ENCODE measurements around the gene GAB3. TPM values are rescaled to one million over a fixed set of nuclear protein-coding genes. Genes with fewer than 3 reads are reported as not detected.

The GAB3 gene
- polyA plus RNA-seq, 2 of the 4 experiments (the other 2 are of a cell fraction): 0.13 to 0.39 TPM

DNA sequence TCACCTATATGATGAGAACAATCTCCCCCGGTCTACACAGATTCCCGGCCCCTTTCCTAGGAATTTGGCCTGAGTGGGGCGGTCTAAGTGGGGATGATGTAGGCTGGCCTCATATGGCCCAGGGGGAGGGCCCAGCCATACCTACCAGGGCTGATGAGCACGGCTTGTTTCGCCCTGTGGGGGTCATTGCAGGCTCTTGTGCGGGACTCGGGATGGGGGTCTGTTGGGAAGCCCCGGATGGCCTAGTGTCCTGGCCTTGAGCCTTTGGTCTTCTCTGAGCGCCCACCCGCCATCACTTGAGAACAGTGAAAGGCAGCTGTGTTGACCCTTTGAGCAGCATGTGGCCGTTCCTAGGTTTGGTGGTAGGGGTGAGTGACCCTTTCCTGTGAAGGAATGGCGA, 92.7 kb downstream of the GAB3 start:
- no peak for FAIRE-seq
- 64% methylated on average over 5 of the region's 12 CpGs for WGBS (ENCODE audit: missing lambda C conversion rate)
- H3K27ac ChIP-seq: no peak overlapping the region

DNA sequence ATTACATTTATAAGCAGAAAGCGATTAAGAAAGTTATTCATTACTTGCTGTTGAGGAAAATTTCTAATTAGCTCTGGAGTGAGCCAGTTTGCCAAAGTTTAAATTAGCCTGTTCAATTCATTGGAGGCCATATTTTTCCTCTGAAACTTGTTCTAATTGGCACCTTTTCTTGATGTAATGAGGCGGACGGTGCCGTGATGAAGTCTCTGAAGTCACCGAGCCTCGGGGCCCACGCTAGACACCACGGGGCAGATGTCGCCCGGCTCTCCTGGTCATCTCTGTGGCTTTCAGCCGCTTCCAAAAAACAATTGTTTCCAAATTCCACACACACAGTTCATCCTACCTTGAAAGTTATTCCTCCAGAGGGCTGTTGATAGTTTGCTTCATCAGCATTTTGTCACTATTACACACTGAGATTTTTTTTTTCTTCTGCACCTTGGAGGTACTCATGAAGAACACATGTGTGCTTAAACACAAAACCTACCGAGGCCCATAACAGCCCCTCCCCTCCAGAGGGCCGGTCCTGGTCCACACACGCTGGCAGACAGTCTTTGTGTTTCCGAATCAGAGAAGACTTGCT, 93.6 kb downstream of the GAB3 start:
- Histone ChIP-seq H3K4me1 (no peaks in the 10 kb centered on the region), H3K4me2 (no peak overlapping the region), H3K9me3 (no peaks in the 10 kb centered on the region), H3K27ac (no peak overlapping the region), H3K4me3 (no peak overlapping the region)
- no peak for ATAC-seq
- WGBS (ENCODE audit: missing lambda C conversion rate): 69% methylated on average over 15 of the region's 15 CpGs
- no peak for DNase-seq (ENCODE audit: low read depth in 1 of 2, low spot score in 1 of 2)
- TF ChIP-seq MAFK (IDR thresholded peaks at IDR 0.05; ENCODE audit: partially characterized antibody) (peak; percentile 68), JUNB (IDR thresholded peaks at IDR 0.05) (no peak)
- TF ChIP-seq, protein P1, sequence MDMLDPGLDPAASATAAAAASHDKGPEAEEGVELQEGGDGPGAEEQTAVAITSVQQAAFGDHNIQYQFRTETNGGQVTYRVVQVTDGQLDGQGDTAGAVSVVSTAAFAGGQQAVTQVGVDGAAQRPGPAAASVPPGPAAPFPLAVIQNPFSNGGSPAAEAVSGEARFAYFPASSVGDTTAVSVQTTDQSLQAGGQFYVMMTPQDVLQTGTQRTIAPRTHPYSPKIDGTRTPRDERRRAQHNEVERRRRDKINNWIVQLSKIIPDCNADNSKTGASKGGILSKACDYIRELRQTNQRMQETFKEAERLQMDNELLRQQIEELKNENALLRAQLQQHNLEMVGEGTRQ (IDR thresholded peaks at IDR 0.05): no peak
- CTCF ChIA-PET: no interaction called here
- POLR2A ChIA-PET: no interaction called here
- no peak for FAIRE-seq

More for the DNA sequence above, 92.7 kb downstream of the GAB3 start:
- ChIA-PET POLR2A (no interaction called here), CTCF (no interaction called here)
- DNase-seq (ENCODE audit: low read depth in 1 of 2, low spot score in 1 of 2) (no peak), ATAC-seq (no peak)
- no peaks in the 10 kb centered on the region for H3K4me1 ChIP-seq
- TF ChIP-seq FOSL2 (IDR thresholded peaks at IDR 0.05) (no peak), FOSL2 (CRISPR knock-in tag; IDR thresholded peaks at IDR 0.05) (no peak), MYC (IDR thresholded peaks at IDR 0.05; ENCODE audit: borderline replicate concordance, low read length) (no peak)
- no peak overlapping the region for H3K4me3 ChIP-seq
- no peaks in the 10 kb centered on the region for H3K9me3 ChIP-seq
- no peak overlapping the region for H3K4me2 ChIP-seq

DNA sequence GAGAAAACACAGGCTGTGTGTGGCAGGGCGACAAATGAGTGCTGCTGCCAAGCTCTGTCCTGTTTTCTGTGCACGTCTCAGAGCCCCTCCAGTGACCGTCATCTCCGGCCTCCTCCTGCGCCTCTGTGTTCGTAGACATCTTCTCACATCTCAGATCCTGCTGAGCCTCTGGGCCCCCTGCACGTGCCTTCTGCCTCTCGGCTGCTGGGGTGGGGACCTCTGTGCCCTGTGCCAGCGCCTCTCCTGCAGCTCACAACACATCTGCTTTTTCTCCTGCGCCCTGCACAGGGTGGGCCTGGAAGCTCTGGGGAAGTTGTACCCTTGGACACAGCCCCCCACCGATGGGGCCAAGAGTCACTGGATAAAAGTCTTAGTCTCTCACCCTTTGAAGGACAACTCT, 95.1 kb downstream of the GAB3 start:
- Histone ChIP-seq H3K4me3 (no peak overlapping the region), H3K27ac (no peak overlapping the region), H3K4me2 (no peak overlapping the region), H3K4me1 (no peaks in the 10 kb centered on the region), H3K9me3 (no peaks in the 10 kb centered on the region)
- no peak; a peak in 1 of 6 replicates for ATAC-seq
- TF ChIP-seq, protein P2, sequence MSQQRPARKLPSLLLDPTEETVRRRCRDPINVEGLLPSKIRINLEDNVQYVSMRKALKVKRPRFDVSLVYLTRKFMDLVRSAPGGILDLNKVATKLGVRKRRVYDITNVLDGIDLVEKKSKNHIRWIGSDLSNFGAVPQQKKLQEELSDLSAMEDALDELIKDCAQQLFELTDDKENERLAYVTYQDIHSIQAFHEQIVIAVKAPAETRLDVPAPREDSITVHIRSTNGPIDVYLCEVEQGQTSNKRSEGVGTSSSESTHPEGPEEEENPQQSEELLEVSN (IDR thresholded peaks at IDR 0.05; ENCODE audit: borderline replicate concordance, low read depth): no peak
- TF ChIP-seq CEBPB (IDR thresholded peaks at IDR 0.05): no peak
- TF ChIP-seq, protein P3, sequence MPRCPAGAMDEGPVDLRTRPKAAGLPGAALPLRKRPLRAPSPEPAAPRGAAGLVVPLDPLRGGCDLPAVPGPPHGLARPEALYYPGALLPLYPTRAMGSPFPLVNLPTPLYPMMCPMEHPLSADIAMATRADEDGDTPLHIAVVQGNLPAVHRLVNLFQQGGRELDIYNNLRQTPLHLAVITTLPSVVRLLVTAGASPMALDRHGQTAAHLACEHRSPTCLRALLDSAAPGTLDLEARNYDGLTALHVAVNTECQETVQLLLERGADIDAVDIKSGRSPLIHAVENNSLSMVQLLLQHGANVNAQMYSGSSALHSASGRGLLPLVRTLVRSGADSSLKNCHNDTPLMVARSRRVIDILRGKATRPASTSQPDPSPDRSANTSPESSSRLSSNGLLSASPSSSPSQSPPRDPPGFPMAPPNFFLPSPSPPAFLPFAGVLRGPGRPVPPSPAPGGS (IDR thresholded peaks at IDR 0.05): no peak
- TF ChIP-seq MAFK (IDR thresholded peaks at IDR 0.05; ENCODE audit: partially characterized antibody): no peak
- TF ChIP-seq, protein P4, sequence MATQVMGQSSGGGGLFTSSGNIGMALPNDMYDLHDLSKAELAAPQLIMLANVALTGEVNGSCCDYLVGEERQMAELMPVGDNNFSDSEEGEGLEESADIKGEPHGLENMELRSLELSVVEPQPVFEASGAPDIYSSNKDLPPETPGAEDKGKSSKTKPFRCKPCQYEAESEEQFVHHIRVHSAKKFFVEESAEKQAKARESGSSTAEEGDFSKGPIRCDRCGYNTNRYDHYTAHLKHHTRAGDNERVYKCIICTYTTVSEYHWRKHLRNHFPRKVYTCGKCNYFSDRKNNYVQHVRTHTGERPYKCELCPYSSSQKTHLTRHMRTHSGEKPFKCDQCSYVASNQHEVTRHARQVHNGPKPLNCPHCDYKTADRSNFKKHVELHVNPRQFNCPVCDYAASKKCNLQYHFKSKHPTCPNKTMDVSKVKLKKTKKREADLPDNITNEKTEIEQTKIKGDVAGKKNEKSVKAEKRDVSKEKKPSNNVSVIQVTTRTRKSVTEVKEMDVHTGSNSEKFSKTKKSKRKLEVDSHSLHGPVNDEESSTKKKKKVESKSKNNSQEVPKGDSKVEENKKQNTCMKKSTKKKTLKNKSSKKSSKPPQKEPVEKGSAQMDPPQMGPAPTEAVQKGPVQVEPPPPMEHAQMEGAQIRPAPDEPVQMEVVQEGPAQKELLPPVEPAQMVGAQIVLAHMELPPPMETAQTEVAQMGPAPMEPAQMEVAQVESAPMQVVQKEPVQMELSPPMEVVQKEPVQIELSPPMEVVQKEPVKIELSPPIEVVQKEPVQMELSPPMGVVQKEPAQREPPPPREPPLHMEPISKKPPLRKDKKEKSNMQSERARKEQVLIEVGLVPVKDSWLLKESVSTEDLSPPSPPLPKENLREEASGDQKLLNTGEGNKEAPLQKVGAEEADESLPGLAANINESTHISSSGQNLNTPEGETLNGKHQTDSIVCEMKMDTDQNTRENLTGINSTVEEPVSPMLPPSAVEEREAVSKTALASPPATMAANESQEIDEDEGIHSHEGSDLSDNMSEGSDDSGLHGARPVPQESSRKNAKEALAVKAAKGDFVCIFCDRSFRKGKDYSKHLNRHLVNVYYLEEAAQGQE (IDR thresholded peaks at IDR 0.05): no peak
- no peak for TF ChIP-seq NPAS2 (CRISPR knock-in tag; IDR thresholded peaks at IDR 0.05; ENCODE audit: borderline replicate concordance)
- no peak for TF ChIP-seq HOXA7 (CRISPR knock-in tag; IDR thresholded peaks at IDR 0.05)
- TF ChIP-seq JUN (IDR thresholded peaks at IDR 0.05): no peak
- TF ChIP-seq MYC (IDR thresholded peaks at IDR 0.05; ENCODE audit: borderline replicate concordance, low read length): no peak
- no peak for TF ChIP-seq FOSB (CRISPR knock-in tag; IDR thresholded peaks at IDR 0.05)
- no peak for TF ChIP-seq SREBF2 (IDR thresholded peaks at IDR 0.05)
- no peak for TF ChIP-seq EHMT2 (IDR thresholded peaks at IDR 0.05; ENCODE audit: low read depth)
- 52% methylated on average over 8 of the region's 11 CpGs for WGBS (ENCODE audit: missing lambda C conversion rate)
- ChIA-PET POLR2A (no interaction called here), CTCF (no interaction called here)
- FAIRE-seq: no peak
- DNase-seq (ENCODE audit: low read depth in 1 of 2, low spot score in 1 of 2): no peak

Data from A549 (cell line).